Measurements from ENCODE around the gene PILRA.
"Not testable (repeated sequence)": the region's sequence is repeated elsewhere in the genome, so short reads cannot be mapped to it uniquely, and the experiment has no call there.

The PILRA gene

GRCh38 chr7:100373261-100373831 lies at the start of gene PILRA:
Gene PILRA (plus strand): TSS chr7:100373487. CDS start chr7:100373657, 170 bp downstream.
- DNase-seq, result peak; percentile 32

DNA sequence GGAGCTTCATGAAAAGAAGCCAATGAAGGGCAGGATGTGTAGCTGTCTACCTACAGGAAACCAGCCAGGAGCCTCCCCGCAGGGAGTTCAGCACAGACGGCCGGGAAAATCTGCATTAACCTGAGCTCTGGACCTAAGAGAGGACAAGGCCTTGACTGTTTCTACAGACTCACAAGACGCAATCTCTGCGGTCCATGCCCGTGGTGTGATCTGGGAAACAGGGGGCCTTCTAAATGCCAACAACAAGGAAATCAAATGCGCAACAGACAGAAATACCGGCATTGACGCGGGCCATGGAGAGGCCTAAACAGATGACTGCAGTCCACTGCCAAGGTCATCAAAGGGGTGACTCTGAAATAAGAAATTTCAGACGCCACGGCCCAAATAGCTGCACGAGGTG lies 49.1 kb upstream of the PILRA start:
- DNase-seq, result not testable (repeated sequence)

DNA sequence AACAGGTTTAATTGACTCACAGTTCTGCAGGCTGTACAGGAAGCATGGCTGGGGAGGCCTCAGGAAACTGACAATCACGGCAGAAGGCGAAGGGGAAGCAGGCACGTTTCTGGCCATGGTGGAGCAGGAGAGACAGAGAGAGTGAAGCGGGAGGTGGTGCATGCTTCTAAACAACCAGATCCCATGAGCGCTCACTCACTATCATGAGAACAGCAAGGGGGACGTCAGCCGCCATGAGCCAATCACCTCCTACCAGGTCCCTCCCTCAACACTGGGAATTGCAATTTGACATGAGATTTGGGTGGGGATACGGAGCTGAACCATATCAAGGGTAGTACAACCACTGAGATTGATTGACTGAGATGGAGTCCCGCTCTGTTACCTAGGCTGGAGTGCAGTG lies 47.6 kb upstream of the PILRA start:
- not testable (repeated sequence) for DNase-seq

- not testable (repeated sequence) for DNase-seq
Measured at GRCh38 chr7:100326914-100327313, 46.4 kb upstream of the PILRA start.

GRCh38 chr7:100335566-100336466 lies 37.5 kb upstream of the PILRA start:
- DNase-seq, result peak; percentile 88

GRCh38 chr7:100338083-100338696 lies 35.1 kb upstream of the PILRA start:
- not testable (repeated sequence) for DNase-seq

GRCh38 chr7:100341286-100341685 lies 32.0 kb upstream of the PILRA start:
- DNase-seq, result not testable (repeated sequence)

- DNase-seq, result no peak
Measured at GRCh38 chr7:100342765-100343164, 30.5 kb upstream of the PILRA start.

- not testable (repeated sequence) for DNase-seq
Measured at GRCh38 chr7:100344124-100344559, 29.1 kb upstream of the PILRA start.

DNA sequence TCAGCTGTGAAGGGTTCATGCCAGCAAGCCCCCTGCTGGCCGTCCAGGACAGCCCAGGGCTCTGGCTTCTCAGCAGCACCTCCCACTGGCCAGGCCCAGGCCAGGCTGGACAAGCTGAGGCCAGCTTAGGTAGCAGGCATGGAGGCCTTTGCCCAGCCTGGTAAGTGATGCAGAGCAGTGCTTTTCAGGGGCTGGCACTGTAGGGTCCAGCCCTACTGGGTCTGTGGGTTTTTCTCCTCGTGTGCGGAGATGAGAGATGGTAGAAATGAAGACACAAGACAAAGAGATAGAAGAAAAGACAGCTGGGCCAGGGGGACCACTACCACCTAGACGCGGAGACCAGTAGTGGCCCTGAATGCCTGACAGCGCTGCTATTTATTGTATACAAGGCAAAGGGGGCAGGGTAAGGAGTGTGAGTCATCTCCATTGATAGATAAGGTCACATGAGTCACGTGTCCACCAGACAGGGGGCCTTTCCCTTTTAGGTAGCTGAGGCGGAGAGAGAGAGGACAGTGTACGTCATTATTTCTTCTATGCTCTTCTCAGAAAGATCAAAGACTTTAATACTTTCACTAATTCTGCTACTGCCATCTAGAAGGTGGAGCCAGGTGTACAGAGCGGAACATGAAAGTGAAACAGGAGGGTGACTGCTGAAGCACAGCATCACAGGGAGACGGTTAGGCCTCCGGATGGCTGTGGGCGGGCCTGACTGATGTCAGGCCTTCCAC lies 28.6 kb upstream of the PILRA start:
- not testable (repeated sequence) for DNase-seq

GRCh38 chr7:100345288-100345672 lies 28.0 kb upstream of the PILRA start:
- not testable (repeated sequence) for DNase-seq

DNA sequence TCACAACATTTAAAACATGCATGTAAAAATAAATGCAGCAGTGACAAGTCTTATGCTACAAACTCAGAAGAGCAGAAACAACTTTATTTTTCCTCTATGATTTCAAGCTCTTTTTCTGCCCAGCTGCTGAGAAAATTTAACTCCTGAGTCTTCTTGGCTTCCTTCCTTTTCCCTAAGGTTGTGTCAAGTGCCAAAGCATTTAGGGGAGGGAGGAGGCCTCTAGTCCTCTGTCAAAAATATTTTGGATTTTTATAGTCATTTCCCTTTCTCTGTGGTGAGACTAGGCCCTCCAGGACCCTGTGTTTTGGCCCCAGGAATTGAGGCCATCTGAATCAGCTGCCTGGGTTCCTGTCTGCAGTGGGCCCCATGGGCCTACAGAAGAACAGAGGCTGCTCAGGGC lies 26.4 kb upstream of the PILRA start:
- DNase-seq, result no peak

DNA sequence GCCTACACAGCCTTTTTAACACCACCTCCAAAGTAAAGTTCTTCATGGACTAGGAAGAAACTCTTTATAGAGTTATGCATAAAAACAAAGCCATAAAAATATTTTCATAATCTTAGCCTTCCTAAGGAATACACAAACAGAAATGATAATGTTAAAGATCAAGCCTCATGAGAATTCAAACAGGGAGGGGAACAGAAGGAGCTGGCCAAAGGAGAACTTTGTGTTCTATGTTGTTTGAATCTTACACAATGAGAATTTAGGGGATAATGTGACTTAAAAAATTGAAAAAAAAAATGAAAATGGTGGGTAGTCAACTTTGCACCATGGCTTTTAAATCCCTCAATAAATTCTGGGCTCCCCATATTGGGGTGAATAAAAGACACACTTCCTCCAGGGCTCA lies 24.5 kb upstream of the PILRA start:
- DNase-seq, result no peak

DNA sequence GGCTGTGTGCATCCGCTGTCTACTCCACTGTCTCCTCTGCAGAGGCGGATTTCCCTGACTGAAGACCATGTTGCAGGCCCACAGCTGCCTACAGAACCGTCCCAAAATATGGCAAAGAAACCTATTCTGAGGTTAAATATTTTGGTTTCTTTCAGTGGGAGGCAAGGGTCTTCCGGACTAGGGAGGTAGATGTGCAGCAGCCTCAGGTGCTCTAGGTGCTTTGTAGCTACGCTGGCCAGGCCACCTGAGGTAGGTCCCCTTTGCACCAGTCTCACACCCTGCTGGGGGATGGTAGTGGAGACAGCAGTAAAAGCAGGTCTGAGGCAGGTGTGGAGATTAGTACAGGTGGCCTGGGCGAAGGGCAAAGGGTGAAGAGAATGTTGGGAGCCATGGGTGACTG lies 23.5 kb upstream of the PILRA start:
- DNase-seq, result no peak

DNA sequence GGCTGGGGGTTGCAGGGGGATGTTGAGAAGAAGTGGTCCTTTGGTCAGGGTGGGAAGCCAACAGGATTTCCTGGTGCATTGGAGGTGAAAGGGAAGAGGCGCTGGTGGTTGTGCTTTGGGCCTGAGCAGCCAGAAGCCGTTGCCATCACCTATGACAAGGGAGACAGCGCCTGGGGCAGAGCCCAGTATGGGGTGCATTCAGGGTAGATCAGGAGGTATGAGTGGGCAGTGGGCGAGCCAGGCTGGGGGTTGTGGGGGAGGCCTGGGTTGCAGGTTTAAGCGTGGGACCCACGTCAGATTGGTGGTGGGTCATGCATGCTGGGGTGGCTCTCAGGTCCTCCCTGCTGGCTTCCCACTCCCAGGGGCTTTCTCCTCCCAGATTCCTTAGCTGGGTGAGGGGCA lies 21.6 kb upstream of the PILRA start:
- no peak for DNase-seq

DNA sequence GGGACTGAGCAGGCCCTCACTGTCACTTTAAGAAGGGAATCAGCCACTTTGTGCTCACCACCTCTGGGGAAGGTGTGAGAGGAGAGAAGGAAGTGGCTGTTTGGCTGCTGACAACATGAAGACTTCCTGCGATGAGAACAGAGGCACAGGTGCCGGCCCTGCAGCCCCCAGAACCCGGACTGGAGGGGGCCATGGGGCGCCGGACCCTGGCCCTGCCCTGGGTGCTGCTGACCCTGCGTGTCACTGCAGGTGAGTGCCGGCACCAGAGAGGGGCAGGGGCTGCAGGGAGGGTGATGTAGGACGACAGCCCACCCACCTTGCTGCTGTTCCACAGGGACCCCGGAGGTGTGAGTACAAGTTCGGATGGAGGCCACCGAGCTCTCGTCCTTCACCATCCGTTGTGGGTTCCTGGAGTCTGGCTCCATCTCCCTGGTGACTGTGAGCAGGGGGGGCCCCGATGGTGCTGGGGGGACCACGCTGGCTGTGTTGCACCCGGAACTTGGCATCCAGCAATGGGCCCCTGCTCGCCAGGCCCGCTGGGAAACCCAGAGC lies 21.0 kb upstream of the PILRA start:
- DNase-seq, result not testable (repeated sequence)

GRCh38 chr7:100352984-100353684 lies 20.2 kb upstream of the PILRA start:
- DNase-seq, result no peak

DNA sequence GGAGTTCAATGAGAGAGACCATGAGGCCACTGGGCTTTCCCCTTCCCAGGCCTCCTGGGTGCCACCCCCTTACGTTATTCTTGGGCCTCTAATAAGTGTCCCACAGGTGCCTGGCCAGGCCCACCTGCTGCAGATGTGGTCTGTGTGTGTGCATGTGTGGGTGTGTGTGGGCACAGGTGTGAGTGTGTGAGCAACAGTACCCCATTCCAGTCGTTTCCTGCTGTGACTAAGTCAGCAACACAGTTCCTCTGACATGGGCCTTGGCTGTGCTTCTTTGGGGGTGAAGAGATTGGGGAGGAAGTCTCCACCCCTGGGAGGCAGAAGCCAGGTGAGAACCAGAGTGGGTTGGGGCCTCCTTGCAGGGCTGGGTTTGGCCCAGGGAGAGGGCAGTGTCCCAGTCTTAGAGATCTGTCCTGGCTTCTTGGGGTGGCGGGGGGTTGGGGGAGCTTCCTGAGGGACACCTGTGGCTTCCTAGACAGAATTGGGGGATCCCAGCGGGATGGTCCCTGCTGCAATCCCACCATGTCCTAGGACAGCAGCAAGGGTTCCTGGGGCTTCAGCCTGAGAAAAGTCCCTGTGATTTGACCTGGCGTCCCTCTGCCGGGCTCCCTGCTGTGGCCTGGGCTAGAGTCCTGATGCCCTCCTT lies 19.5 kb upstream of the PILRA start:
- DNase-seq, result no peak

GRCh38 chr7:100356416-100357068 lies 16.7 kb upstream of the PILRA start:
- peak; percentile 58 for DNase-seq

- DNase-seq, result no peak
Measured at GRCh38 chr7:100357131-100357561, 16.1 kb upstream of the PILRA start.

Measured in GF-D8 (cell line).